Osteoblast (primary cell): Measurements from ENCODE around the gene ARRDC1. TPM values are rescaled to one million over a fixed set of nuclear protein-coding genes. Genes with fewer than 3 reads are reported as not detected.

Experiments
- DNase-seq: peaks from one replicate; pipeline ENCODE4 v3.0.0; 2011; ENCODE audit warnings: low spot score, mixed read lengths; ENCODE audit not compliant: insufficient read length; ENCODE audit errors: missing footprints
- H2AFZ ChIP-seq: 2 replicates; pipeline ENCODE4 v1.6.0; 2011; ENCODE audit warnings: mild to moderate bottlenecking, low read length
- H3K27ac ChIP-seq: 2 replicates; pipeline ENCODE4 v1.5.1; 2011; ENCODE audit warnings: mild to moderate bottlenecking, low read depth, low read length, moderate library complexity
- H3K27me3 ChIP-seq: 2 replicates; pipeline ENCODE4 v1.6.0; 2012; ENCODE audit warnings: mild to moderate bottlenecking, control low read depth, inconsistent platforms, low read length, moderate library complexity; ENCODE audit not compliant: insufficient read depth
- H3K36me3 ChIP-seq: 2 replicates; pipeline ENCODE4 v1.5.1; 2011; ENCODE audit warnings: mild to moderate bottlenecking, low read length, control low read depth, moderate library complexity; ENCODE audit not compliant: insufficient read depth
- H3K4me1 ChIP-seq: 2 replicates; pipeline ENCODE4 v1.5.1; 2011; ENCODE audit warnings: mild to moderate bottlenecking, low read length, control low read depth, moderate library complexity; ENCODE audit not compliant: insufficient read depth
- H3K4me2 ChIP-seq: 2 replicates; pipeline ENCODE4 v1.6.0; 2011; ENCODE audit warnings: mild to moderate bottlenecking, low read length; ENCODE audit not compliant: insufficient read depth
- H3K4me3 ChIP-seq: fragments of 200-600 bp; sonication (generic); 3 replicates; pipeline ENCODE4 v1.5.1; 2012; ENCODE audit warnings: mild to moderate bottlenecking, low read length, inconsistent platforms; ENCODE audit not compliant: insufficient read depth
- H3K79me2 ChIP-seq: 2 replicates; pipeline ENCODE4 v1.6.0; 2012; ENCODE audit warnings: mild to moderate bottlenecking, low read length, control low read depth, inconsistent platforms; ENCODE audit not compliant: insufficient read depth
- H3K9me3 ChIP-seq: 2 replicates; pipeline ENCODE4 v1.5.1; 2011; ENCODE audit warnings: low read depth, low read length, control low read depth
- H4K20me1 ChIP-seq: 2 replicates; pipeline ENCODE4 v1.6.0; 2012; ENCODE audit warnings: mild to moderate bottlenecking, low read length, control low read depth; ENCODE audit not compliant: insufficient read depth
- CTCF ChIP-seq: IDR thresholded peaks from 2 replicates; pipeline ENCODE4 v1.5.1; 2011; ENCODE audit warnings: mild to moderate bottlenecking, low read depth, low read length, moderate library complexity; ENCODE audit errors: extremely low read depth
- total RNA-seq: library from RNA; depleted of rRNA; stranded (reverse); fragments of >200 nt; gene quantifications from 2 replicates; pipeline ENCODE4 v1.2.3, GENCODE V29; 2012

ARRDC1 gene
- total RNA-seq, 1 donor, result 11.9 TPM

GRCh38 chr9:137606005-137606621 lies 627 bp downstream of the ARRDC1 start:
- no peak for TF ChIP-seq CTCF
- peaks cover 10% of the 10 kb centered on the region for H3K27me3 ChIP-seq
- H4K20me1 ChIP-seq, result peaks cover 7% of the 10 kb centered on the region
- H3K4me1 ChIP-seq, result peaks cover 9% of the 10 kb centered on the region
- peak overlapping the region; percentile 74 for H2AFZ ChIP-seq
- no peaks in the 10 kb centered on the region for H3K36me3 ChIP-seq
- no peaks in the 10 kb centered on the region for H3K9me3 ChIP-seq
- peak overlapping the region; percentile 83 for H3K4me2 ChIP-seq
- peak; percentile 86 for DNase-seq
- no peak overlapping the region for H3K27ac ChIP-seq
- peaks cover 9% of the 10 kb centered on the region for H3K79me2 ChIP-seq
- peak overlapping the region; percentile 77 for H3K4me3 ChIP-seq

DNA sequence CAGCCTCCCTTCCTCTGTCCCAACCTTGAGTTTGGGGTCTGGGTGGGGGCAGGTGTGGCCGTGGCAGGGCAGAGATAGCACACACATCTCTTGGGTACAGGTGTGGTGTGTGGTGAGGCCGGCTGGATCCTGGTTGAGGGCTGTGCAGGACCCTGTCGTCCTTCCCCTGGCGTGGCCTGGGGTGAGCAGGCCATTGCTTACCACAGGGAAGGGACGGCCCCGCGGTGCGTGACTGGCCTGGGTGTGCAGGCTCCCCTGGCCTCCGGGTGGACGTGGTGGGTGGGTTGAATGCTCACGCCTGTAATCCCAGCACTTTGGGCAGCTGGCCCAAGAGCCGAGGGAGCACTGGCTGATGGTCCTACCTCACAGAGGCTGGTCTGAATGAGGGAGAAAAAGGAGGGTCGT lies 1.2 kb downstream of the ARRDC1 start:
- DNase-seq, result peak; percentile 50
- Histone ChIP-seq H3K79me2 (peaks cover 9% of the 10 kb centered on the region), H3K27ac (no peak overlapping the region), H2AFZ (no peak overlapping the region), H3K27me3 (peaks cover 10% of the 10 kb centered on the region), H3K4me3 (peak overlapping the region; percentile 77), H3K4me1 (peaks cover 9% of the 10 kb centered on the region), H4K20me1 (peaks cover 7% of the 10 kb centered on the region), H3K9me3 (no peaks in the 10 kb centered on the region), H3K36me3 (no peaks in the 10 kb centered on the region), H3K4me2 (peak overlapping the region; percentile 83)
- TF ChIP-seq CTCF, result no peak

- peak overlapping the region; percentile 83 for H3K4me2 ChIP-seq
- H2AFZ ChIP-seq, result no peak overlapping the region
- peaks cover 9% of the 10 kb centered on the region for H4K20me1 ChIP-seq
- H3K79me2 ChIP-seq, result peaks cover 9% of the 10 kb centered on the region
- H3K27me3 ChIP-seq, result peaks cover 10% of the 10 kb centered on the region
- H3K4me1 ChIP-seq, result peaks cover 13% of the 10 kb centered on the region
- no peak for TF ChIP-seq CTCF
- H3K36me3 ChIP-seq, result no peaks in the 10 kb centered on the region
- no peaks in the 10 kb centered on the region for H3K9me3 ChIP-seq
- H3K4me3 ChIP-seq, result peak overlapping the region; percentile 77
- no peak overlapping the region for H3K27ac ChIP-seq
- DNase-seq, result peak; percentile 71
Observed at GRCh38 chr9:137607141-137607857, 1.8 kb downstream of the ARRDC1 start.

DNA sequence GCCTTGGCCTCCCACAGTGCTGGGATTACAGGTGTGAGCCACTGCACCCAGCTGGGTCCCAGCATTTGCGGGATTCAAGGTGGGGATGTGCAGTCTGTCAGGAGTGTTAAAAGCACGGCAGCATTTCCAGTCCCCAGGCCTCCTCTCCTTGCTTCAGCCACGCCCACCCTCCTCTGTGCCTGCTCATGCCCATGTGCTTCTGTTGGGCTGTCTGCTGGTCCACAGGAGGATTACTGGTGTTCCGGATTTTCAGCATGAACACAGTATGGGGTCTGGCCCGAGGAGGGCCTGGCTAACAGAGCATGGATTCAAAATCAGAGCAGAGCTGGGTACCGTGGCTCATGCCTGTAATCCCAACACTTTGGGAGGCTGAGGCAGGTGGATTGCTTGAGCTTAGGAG lies 5.5 kb downstream of the ARRDC1 start:
- no peak overlapping the region for H3K27ac ChIP-seq
- H2AFZ ChIP-seq, result no peak overlapping the region
- H3K9me3 ChIP-seq, result no peaks in the 10 kb centered on the region
- DNase-seq, result peak; percentile 53
- H4K20me1 ChIP-seq, result peaks cover 12% of the 10 kb centered on the region
- no peak overlapping the region for H3K4me3 ChIP-seq
- peaks cover 17% of the 10 kb centered on the region for H3K4me1 ChIP-seq
- H3K79me2 ChIP-seq, result peaks cover 12% of the 10 kb centered on the region
- TF ChIP-seq CTCF, result no peak
- peaks cover 9% of the 10 kb centered on the region for H3K36me3 ChIP-seq
- no peaks in the 10 kb centered on the region for H3K27me3 ChIP-seq
- H3K4me2 ChIP-seq, result no peak overlapping the region
